Hepatocyte (in vitro differentiated cells): ENCODE data around the gene DRC1. TPM values are rescaled to one million over a fixed set of nuclear protein-coding genes. Genes with fewer than 3 reads are reported as not detected.

Source experiments
- DNase-seq: peaks from one replicate; pipeline ENCODE4 v3.0.0-alpha.2; 2016; ENCODE audit warnings: low spot score
- H2AFZ ChIP-seq: fragments of 200-600 bp; sonication (generic); 2 replicates; pipeline ENCODE4 v1.6.0; 2016; ENCODE audit warnings: antibody characterized with exemption, mild to moderate bottlenecking
- H3K27ac ChIP-seq: fragments of 200-600 bp; sonication (generic); 2 replicates; pipeline ENCODE4 v1.5.1; 2016; ENCODE audit warnings: mild to moderate bottlenecking
- H3K27me3 ChIP-seq: fragments of 200-600 bp; sonication (generic); 2 replicates; pipeline ENCODE4 v1.6.1; 2016
- H3K36me3 ChIP-seq: fragments of 200-600 bp; sonication (generic); replicated peaks from 2 replicates; pipeline ENCODE4 v1.5.1; 2016; ENCODE audit warnings: low read depth; ENCODE audit not compliant: insufficient read depth
- H3K4me1 ChIP-seq: fragments of 200-600 bp; sonication (generic); 2 replicates; pipeline ENCODE4 v1.5.1; 2016; ENCODE audit warnings: mild to moderate bottlenecking, moderate library complexity; ENCODE audit not compliant: insufficient read depth
- H3K4me2 ChIP-seq: fragments of 200-600 bp; sonication (generic); 2 replicates; pipeline ENCODE4 v1.6.0; 2016
- H3K4me3 ChIP-seq: fragments of 200-600 bp; sonication (generic); 2 replicates; pipeline ENCODE4 v1.5.1; 2016; ENCODE audit warnings: mild to moderate bottlenecking
- H3K79me2 ChIP-seq: fragments of 200-600 bp; sonication (generic); 2 replicates; pipeline ENCODE4 v1.6.0; 2017; ENCODE audit warnings: mild to moderate bottlenecking
- H3K9me2 ChIP-seq: fragments of 200-600 bp; sonication (generic); replicated peaks from 2 replicates; pipeline ENCODE4 v1.6.0; 2017; ENCODE audit warnings: mild to moderate bottlenecking; ENCODE audit not compliant: insufficient read depth
- H3K9me3 ChIP-seq: fragments of 200-600 bp; sonication (generic); 2 replicates; pipeline ENCODE4 v1.5.1; 2016; ENCODE audit warnings: low read depth, mild to moderate bottlenecking
- H4K20me1 ChIP-seq: fragments of 200-600 bp; sonication (generic); 2 replicates; pipeline ENCODE4 v1.6.0; 2016; ENCODE audit warnings: mild to moderate bottlenecking; ENCODE audit not compliant: insufficient read depth, poor library complexity, severe bottlenecking
- EZH2 ChIP-seq: fragments of 200-600 bp; sonication (generic); IDR thresholded peaks from 2 replicates; pipeline ENCODE4 v1.6.1; 2016; ENCODE audit warnings: antibody characterized with exemption, mild to moderate bottlenecking, borderline replicate concordance
- EZH2phosphoT487 ChIP-seq: fragments of 200-600 bp; sonication (generic); IDR thresholded peaks from one replicate; pipeline ENCODE4 v1.6.1; 2018; ENCODE audit warnings: antibody characterized with exemption, mild to moderate bottlenecking, low read depth, moderate library complexity; ENCODE audit not compliant: unreplicated experiment, severe bottlenecking
- WGBS: methylation state at CpG from one replicate; pipeline ENCODE4 v1.1.6; 2016; ENCODE audit warnings: low lambda C conversion rate; ENCODE audit errors: missing lambda C conversion rate; 5-methylcytosine and 5-hydroxymethylcytosine counted together
- polyA plus RNA-seq: library from polyadenylated mRNA; unstranded; fragments of >200 nt; fragmentation: Nextera tagmentation; extraction: Ambion mirVana; gene quantifications from 2 replicates; pipeline ENCODE4 v1.2.1, GENCODE V29; 2016
- total RNA-seq: library from RNA; depleted of rRNA; stranded (reverse); fragments of >200 nt; gene quantifications from 2 replicates; pipeline ENCODE4 v1.2.3, GENCODE V29; 2014
- TF ChIP-seq, protein P1 (sequence below): fragments of 200-600 bp; sonication (generic); IDR thresholded peaks from 2 replicates; pipeline ENCODE4 v1.5.1; 2016; ENCODE audit warnings: antibody characterized with exemption, mild to moderate bottlenecking; ENCODE audit not compliant: poor library complexity

Gene DRC1
- total and polyA plus RNA-seq, 2 experiments from 2014 or later = 0.06 TPM; not detected in 1

- H3K79me2 ChIP-seq = no peaks in the 10 kb centered on the region
- no peak overlapping the region for H2AFZ ChIP-seq
- H3K27ac ChIP-seq = peak overlapping the region; percentile 27
- H3K9me2 ChIP-seq = no peaks in the 10 kb centered on the region
- no peak overlapping the region for H3K4me3 ChIP-seq
- WGBS = 83% methylated on average over 18 of the region's 18 CpGs
- H3K4me2 ChIP-seq = no peak overlapping the region
- no peaks in the 10 kb centered on the region for H3K36me3 ChIP-seq
- no peak for DNase-seq
- TF ChIP-seq EZH2 = no peak
- TF ChIP-seq, protein P1, sequence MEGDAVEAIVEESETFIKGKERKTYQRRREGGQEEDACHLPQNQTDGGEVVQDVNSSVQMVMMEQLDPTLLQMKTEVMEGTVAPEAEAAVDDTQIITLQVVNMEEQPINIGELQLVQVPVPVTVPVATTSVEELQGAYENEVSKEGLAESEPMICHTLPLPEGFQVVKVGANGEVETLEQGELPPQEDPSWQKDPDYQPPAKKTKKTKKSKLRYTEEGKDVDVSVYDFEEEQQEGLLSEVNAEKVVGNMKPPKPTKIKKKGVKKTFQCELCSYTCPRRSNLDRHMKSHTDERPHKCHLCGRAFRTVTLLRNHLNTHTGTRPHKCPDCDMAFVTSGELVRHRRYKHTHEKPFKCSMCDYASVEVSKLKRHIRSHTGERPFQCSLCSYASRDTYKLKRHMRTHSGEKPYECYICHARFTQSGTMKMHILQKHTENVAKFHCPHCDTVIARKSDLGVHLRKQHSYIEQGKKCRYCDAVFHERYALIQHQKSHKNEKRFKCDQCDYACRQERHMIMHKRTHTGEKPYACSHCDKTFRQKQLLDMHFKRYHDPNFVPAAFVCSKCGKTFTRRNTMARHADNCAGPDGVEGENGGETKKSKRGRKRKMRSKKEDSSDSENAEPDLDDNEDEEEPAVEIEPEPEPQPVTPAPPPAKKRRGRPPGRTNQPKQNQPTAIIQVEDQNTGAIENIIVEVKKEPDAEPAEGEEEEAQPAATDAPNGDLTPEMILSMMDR = no peak
- TF ChIP-seq EZH2phosphoT487 = no peak
- H3K27me3 ChIP-seq = no peaks in the 10 kb centered on the region
- H4K20me1 ChIP-seq = no peaks in the 10 kb centered on the region
- H3K9me3 ChIP-seq = no peaks in the 10 kb centered on the region
- peaks cover 9% of the 10 kb centered on the region for H3K4me1 ChIP-seq
These were observed 79.1 kb downstream of the DRC1 start for GRCh38 chr2:26480566-26481423.

- no peak for TF ChIP-seq EZH2phosphoT487
- no peak for TF ChIP-seq EZH2
- TF ChIP-seq, protein P1 = no peak
- H2AFZ ChIP-seq = no peak overlapping the region
- H3K27ac ChIP-seq = no peak overlapping the region
- no peaks in the 10 kb centered on the region for H3K27me3 ChIP-seq
- H3K36me3 ChIP-seq = no peaks in the 10 kb centered on the region
- no peak overlapping the region for H3K4me2 ChIP-seq
- no peaks in the 10 kb centered on the region for H3K9me3 ChIP-seq
- no peak for DNase-seq
- H3K4me1 ChIP-seq = peaks cover 9% of the 10 kb centered on the region
- H4K20me1 ChIP-seq = no peaks in the 10 kb centered on the region
- no peak overlapping the region for H3K4me3 ChIP-seq
- 80% methylated on average over 3 of the region's 3 CpGs for WGBS
- no peaks in the 10 kb centered on the region for H3K9me2 ChIP-seq
- no peaks in the 10 kb centered on the region for H3K79me2 ChIP-seq
These were observed 80.0 kb downstream of the DRC1 start for GRCh38 chr2:26481706-26482105.

- TF ChIP-seq, protein P1 = no peak
- TF ChIP-seq EZH2phosphoT487 = no peak
- H3K27ac ChIP-seq = no peak overlapping the region
- no peak overlapping the region for H2AFZ ChIP-seq
- H3K79me2 ChIP-seq = no peaks in the 10 kb centered on the region
- no peaks in the 10 kb centered on the region for H3K9me3 ChIP-seq
- H3K9me2 ChIP-seq = no peaks in the 10 kb centered on the region
- no peak overlapping the region for H3K4me2 ChIP-seq
- no peak overlapping the region for H3K4me3 ChIP-seq
- peaks cover 9% of the 10 kb centered on the region for H3K4me1 ChIP-seq
- no peaks in the 10 kb centered on the region for H3K27me3 ChIP-seq
- no peak for DNase-seq
- 93% methylated on average over 30 of the region's 30 CpGs for WGBS
- no peaks in the 10 kb centered on the region for H4K20me1 ChIP-seq
- no peaks in the 10 kb centered on the region for H3K36me3 ChIP-seq
These were observed 80.7 kb downstream of the DRC1 start for GRCh38 chr2:26482211-26483026.
